IMR-90 (cell line): ENCODE data around the gene PPEF2.

Experiments
- CEBPB ChIP-seq: IDR thresholded peaks from 2 replicates; pipeline ENCODE4 v1.6.1; 2012; ENCODE audit warnings: low read depth, low read length, improper control_type of control experiment
- MAFK ChIP-seq: IDR thresholded peaks from 2 replicates; pipeline ENCODE4 v1.6.1; 2012; ENCODE audit warnings: low read depth, low read length, improper control_type of control experiment
- POLR2A ChIP-seq: IDR thresholded peaks from 2 replicates; pipeline ENCODE4 v1.6.1; 2012; ENCODE audit warnings: mild to moderate bottlenecking, low read depth, low read length
- RCOR1 ChIP-seq: IDR thresholded peaks from 2 replicates; pipeline ENCODE4 v1.6.1; 2012; ENCODE audit warnings: mild to moderate bottlenecking, low read length, improper control_type of control experiment; ENCODE audit not compliant: insufficient replicate concordance
- SMC3 ChIP-seq: fragments of 150-350 bp; IDR thresholded peaks from 2 replicates; pipeline ENCODE4 v1.6.1; 2016; ENCODE audit warnings: low read depth, mild to moderate bottlenecking, antibody characterized with exemption, low read length, moderate library complexity
- TF ChIP-seq, protein P1 (sequence below): conservative IDR thresholded peaks from 2 replicates; pipeline ENCODE4 v1.5.1; 2012; ENCODE audit warnings: mild to moderate bottlenecking, low read depth, low read length, improper control_type of control experiment
- TF ChIP-seq, protein P2 (sequence below): fragments of 150-350 bp; IDR thresholded peaks from 2 replicates; pipeline ENCODE4 v1.6.1; 2016; ENCODE audit warnings: low read depth, mild to moderate bottlenecking, low read length, moderate library complexity, borderline replicate concordance

DNA sequence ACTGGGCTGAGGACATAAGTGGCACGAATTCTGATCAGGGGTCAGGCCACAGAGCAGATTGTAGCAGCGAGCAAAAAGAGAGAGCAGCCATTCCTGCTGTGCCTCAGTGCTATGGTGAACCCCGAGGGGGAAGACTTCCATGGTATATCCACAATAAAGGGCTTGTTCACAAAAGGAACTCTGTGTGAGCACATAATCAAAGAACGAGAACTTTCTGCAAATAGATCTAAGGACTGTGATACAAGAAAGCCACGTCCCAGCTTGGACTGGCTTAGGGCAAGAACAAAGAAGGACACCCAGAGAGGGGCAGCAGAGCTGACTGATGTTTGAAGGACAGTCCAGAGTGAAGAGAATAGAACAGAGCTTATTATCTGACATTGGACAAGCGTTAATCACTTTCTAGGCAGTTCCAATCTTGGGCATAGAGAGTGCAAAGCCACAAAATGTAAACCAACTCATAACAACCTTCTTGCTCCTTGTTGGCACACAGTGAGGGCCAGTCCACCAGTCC is 24.0 kb downstream of the PPEF2 start:
- TF ChIP-seq, protein P1, sequence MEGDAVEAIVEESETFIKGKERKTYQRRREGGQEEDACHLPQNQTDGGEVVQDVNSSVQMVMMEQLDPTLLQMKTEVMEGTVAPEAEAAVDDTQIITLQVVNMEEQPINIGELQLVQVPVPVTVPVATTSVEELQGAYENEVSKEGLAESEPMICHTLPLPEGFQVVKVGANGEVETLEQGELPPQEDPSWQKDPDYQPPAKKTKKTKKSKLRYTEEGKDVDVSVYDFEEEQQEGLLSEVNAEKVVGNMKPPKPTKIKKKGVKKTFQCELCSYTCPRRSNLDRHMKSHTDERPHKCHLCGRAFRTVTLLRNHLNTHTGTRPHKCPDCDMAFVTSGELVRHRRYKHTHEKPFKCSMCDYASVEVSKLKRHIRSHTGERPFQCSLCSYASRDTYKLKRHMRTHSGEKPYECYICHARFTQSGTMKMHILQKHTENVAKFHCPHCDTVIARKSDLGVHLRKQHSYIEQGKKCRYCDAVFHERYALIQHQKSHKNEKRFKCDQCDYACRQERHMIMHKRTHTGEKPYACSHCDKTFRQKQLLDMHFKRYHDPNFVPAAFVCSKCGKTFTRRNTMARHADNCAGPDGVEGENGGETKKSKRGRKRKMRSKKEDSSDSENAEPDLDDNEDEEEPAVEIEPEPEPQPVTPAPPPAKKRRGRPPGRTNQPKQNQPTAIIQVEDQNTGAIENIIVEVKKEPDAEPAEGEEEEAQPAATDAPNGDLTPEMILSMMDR: no peak
- TF ChIP-seq SMC3 (no peak), MAFK (no peak), POLR2A (no peak), RCOR1 (no peak), CEBPB (no peak)
- TF ChIP-seq, protein P2, sequence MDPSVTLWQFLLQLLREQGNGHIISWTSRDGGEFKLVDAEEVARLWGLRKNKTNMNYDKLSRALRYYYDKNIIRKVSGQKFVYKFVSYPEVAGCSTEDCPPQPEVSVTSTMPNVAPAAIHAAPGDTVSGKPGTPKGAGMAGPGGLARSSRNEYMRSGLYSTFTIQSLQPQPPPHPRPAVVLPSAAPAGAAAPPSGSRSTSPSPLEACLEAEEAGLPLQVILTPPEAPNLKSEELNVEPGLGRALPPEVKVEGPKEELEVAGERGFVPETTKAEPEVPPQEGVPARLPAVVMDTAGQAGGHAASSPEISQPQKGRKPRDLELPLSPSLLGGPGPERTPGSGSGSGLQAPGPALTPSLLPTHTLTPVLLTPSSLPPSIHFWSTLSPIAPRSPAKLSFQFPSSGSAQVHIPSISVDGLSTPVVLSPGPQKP: no peak
